Activated CD8-positive, alpha-beta T cell treated with anti-CD3 and anti-CD28 coated beads, Interleukin-2, amount 10 ng/mL, durations not matched to agents 7 days and 5 days (primary cell): ENCODE results near the gene CFL1. TPM values are rescaled to one million over a fixed set of nuclear protein-coding genes. Genes with fewer than 3 reads are reported as not detected.

Source experiments
- ATAC-seq: fragments of 150-1000 bp; cut with Tn5 transposase; one replicate; pipeline ENCODE4 v1.10.0; 2021; ENCODE audit warnings: moderate library complexity
- CTCF ChIA-PET: fragments of 350-600 bp; sonication (Branson Sonifier 250); formaldehyde crosslinking; loops from one replicate; lab custom pipeline; 2021; ENCODE audit warnings: antibody characterized with exemption; lab: Charles Lee
- POLR2A ChIA-PET: fragments of 350-600 bp; sonication (Branson Sonifier 250); formaldehyde crosslinking; loops from one replicate; lab custom pipeline; 2021; ENCODE audit warnings: antibody characterized with exemption; lab: Charles Lee
- DNase-seq: peaks from one replicate; pipeline ENCODE4 v3.0.0-alpha.2; 2020
- H3K27ac Mint-ChIP-seq: one replicate; pipeline ENCODE4 v1.8.0; 2021; ENCODE audit warnings: mild to moderate bottlenecking, mixed read lengths
- H3K27me3 Mint-ChIP-seq: one replicate; pipeline ENCODE4 v1.8.0; 2021; ENCODE audit warnings: low read depth, mixed read lengths
- H3K36me3 Mint-ChIP-seq: one replicate; pipeline ENCODE4 v1.8.0; 2021; ENCODE audit warnings: low read depth, mixed read lengths
- H3K4me1 Mint-ChIP-seq: one replicate; pipeline ENCODE4 v1.8.0; 2021; ENCODE audit warnings: low read depth, mixed read lengths
- H3K4me3 Mint-ChIP-seq: one replicate; pipeline ENCODE4 v1.8.0; 2021; ENCODE audit warnings: mild to moderate bottlenecking, mixed read lengths
- H3K9me3 Mint-ChIP-seq: one replicate; pipeline ENCODE4 v1.8.0; 2022; ENCODE audit warnings: mixed read lengths; ENCODE audit not compliant: insufficient read depth
- total RNA-seq, 2 experiments: library from RNA; stranded (reverse); gene quantifications; one replicate each; pipeline ENCODE4 v1.2.3, GENCODE V29; 2021

The CFL1 gene
- total RNA-seq, 2 experiments from 2014 or later = 2,110 to 2,145 TPM

- ChIA-PET POLR2A (interaction anchor here (7.6 kb wide), 1 partner anchor 8 kb away, joined by 143 read pairs; the partner anchor contains the start of gene EFEMP2), CTCF (interaction anchor here (18.4 kb wide), 1 partner anchor 22 kb away, joined by 584 read pairs; the partner anchor contains the start of genes CCDC85B, CTSW and FIBP)
- DNase-seq = no peak
- Mint-ChIP-seq H3K4me1 (peaks cover 46% of the 10 kb centered on the region), H3K27ac (peak overlapping the region; percentile 64), H3K4me3 (peak overlapping the region; percentile 89), H3K36me3 (peaks cover 66% of the 10 kb centered on the region), H3K9me3 (no peaks in the 10 kb centered on the region), H3K27me3 (no peaks in the 10 kb centered on the region)
- ATAC-seq = no peak
Observed at GRCh38 chr11:65862941-65863888, 5.2 kb upstream of the CFL1 start.

- no peak for ATAC-seq
- ChIA-PET CTCF (interaction anchor here (18.4 kb wide), 1 partner anchor 23 kb away, joined by 584 read pairs; the partner anchor contains the start of genes CCDC85B, CTSW and FIBP), POLR2A (interaction anchor here (7.6 to 15.9 kb wide), 2 partner anchors 9 to 23 kb away, joined by 143 to 305 read pairs; partner anchors contain the start of genes CCDC85B, CTSW, EFEMP2 and FIBP)
- Mint-ChIP-seq H3K36me3 (peaks cover 59% of the 10 kb centered on the region), H3K9me3 (no peaks in the 10 kb centered on the region), H3K27me3 (no peaks in the 10 kb centered on the region), H3K27ac (peak overlapping the region; percentile 64), H3K4me3 (peak overlapping the region; percentile 89), H3K4me1 (peaks cover 41% of the 10 kb centered on the region)
- DNase-seq = no peak
Observed at GRCh38 chr11:65862191-65862735, 4.3 kb upstream of the CFL1 start.

DNA sequence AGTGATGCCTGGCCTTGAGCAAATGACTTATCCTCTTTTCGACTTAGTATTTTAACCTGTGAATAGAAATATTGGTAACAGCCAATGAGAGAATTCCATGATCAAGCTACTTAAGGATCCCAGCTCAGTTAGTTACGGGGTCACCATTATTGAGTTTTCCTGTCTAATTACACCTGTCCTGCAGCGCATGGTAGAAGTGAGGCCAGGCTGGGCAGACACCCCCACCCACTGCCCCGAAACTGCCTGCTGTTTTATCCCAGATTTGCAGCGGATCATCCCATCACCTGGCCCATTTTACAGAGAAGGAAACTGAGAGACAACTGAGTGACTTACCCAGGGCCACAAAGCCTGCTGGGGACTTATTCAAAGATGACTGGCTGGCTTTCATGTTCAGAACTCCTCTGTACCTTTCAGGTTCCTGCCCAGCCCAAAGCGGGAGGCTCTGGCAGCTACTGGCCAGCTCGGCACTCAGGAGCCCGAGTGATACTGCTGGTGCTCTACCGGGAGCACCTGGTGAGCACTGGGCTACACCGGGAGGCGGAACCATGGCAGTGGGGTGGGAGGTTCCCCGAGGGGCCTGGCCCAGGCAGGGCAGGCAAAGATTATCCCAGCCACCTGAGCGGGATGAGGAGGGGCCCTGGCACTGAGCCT is 3.7 kb upstream of the CFL1 start:
- ATAC-seq = no peak

DNA sequence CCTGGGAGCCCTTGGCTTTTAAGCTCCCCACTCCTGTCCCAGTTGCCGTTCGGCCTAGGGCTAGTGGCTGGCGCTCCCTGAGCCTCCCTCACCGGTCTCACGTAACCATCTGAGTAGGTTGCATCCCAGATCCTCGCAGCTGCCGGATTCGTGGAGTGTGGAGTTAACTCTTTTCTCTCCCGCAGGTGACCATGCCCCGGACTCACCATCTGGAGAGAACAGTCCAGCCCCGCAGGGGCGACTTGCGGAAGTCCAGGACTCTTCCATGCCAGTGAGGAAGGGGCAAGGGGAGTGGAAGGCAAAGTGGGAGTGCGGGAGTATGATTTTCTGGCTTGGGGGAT is 3.2 kb upstream of the CFL1 start:
- Mint-ChIP-seq H3K36me3 (peaks cover 61% of the 10 kb centered on the region), H3K4me3 (peak overlapping the region; percentile 89), H3K27me3 (no peaks in the 10 kb centered on the region), H3K4me1 (peaks cover 47% of the 10 kb centered on the region), H3K27ac (peak overlapping the region; percentile 97), H3K9me3 (no peaks in the 10 kb centered on the region)
- no peak for ATAC-seq
- ChIA-PET CTCF (interaction anchor here (1.2 to 18.4 kb wide), 9 partner anchors 9 to 149 kb away, joined by 3 to 584 read pairs (median 18); partner anchors contain the start of genes BANF1, CCDC85B, CTSW and EIF1AD), POLR2A (interaction anchor here (0.7 to 15.9 kb wide), 6 partner anchors 10 to 208 kb away, joined by 3 to 305 read pairs (median 4); partner anchors contain the start of genes CCDC85B, CTSW, EFEMP2 and FIBP)
- no peak for DNase-seq

More for the DNA sequence above, 3.7 kb upstream of the CFL1 start:
- peak overlapping the region; percentile 97 for H3K27ac Mint-ChIP-seq
- H3K4me3 Mint-ChIP-seq = peak overlapping the region; percentile 89
- ChIA-PET POLR2A (interaction anchor here (0.6 to 15.9 kb wide), 4 partner anchors 10 to 190 kb away, joined by 3 to 305 read pairs (median 74); partner anchors contain the start of genes CCDC85B, CTSW, EFEMP2 and FIBP), CTCF (interaction anchor here (1.2 to 18.4 kb wide), 7 partner anchors 9 to 150 kb away, joined by 4 to 584 read pairs (median 25); partner anchors contain the start of genes BANF1, CCDC85B, CTSW and EIF1AD)
- H3K36me3 Mint-ChIP-seq = peaks cover 58% of the 10 kb centered on the region
- no peaks in the 10 kb centered on the region for H3K9me3 Mint-ChIP-seq
- DNase-seq = no peak
- no peaks in the 10 kb centered on the region for H3K27me3 Mint-ChIP-seq
- peaks cover 42% of the 10 kb centered on the region for H3K4me1 Mint-ChIP-seq

DNA sequence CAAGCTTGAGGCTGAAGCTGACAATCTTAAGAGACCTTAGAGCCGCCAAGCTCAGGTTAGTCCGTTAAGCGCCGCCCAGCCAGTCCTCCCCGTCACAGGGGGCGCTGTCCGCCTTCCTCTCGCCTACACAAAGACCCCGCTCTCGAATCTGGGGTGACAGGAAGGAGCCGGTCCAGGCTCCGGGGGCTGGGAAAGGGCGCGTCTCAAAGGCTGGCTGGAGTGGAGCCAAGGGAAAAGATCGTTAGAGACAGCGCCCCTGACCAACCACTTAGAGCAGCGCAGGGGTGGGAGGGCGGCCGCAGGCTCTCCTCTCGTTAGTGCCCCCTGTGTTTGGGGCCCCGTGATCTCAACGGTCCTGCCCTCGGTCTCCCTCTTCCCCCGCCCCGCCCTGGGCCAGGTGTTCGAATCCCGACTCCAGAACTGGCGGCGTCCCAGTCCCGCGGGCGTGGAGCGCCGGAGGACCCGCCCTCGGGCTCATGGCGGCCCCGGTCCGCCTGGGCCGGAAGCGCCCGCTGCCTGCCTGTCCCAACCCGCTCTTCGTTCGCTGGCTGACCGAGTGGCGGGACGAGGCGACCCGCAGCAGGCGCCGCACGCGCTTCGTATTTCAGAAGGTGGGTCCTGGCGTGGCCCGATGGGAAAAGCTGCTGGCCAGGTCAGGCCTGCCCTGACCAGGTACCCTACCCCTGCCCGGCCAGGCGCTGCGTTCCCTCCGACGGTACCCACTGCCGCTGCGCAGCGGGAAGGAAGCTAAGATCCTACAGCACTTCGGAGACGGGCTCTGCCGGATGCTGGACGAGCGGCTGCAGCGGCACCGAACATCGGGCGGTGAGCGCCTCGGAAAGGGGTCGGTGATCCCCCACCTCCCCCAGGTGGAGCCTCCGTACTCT is 2.5 kb upstream of the CFL1 start, which contains the start of gene MUS81:
MUS81 (plus strand) TSS at position 156 of the 887 bp plus-strand sequence; CDS start at position 477, 321 bp downstream.
- H3K36me3 Mint-ChIP-seq = peaks cover 64% of the 10 kb centered on the region
- H3K4me1 Mint-ChIP-seq = peaks cover 53% of the 10 kb centered on the region
- H3K4me3 Mint-ChIP-seq = peak within 1 kb of the TSS; percentile 89
- ATAC-seq (peak; percentile 34), DNase-seq (peak; percentile 98)
- CTCF ChIA-PET = interaction anchor here (0.7 to 18.4 kb wide), 37 partner anchors 10 to 407 kb away, joined by 3 to 584 read pairs (median 4); partner anchors contain the start of genes BANF1, CCDC85B, CTSW and EIF1AD
- H3K27me3 Mint-ChIP-seq = no peaks in the 10 kb centered on the region
- H3K9me3 Mint-ChIP-seq = no peaks in the 10 kb centered on the region
- H3K27ac Mint-ChIP-seq = peak within 1 kb of the TSS; percentile 97
- POLR2A ChIA-PET = interaction anchor here (0.6 to 15.9 kb wide), 22 partner anchors 11 to 363 kb away, joined by 3 to 305 read pairs (median 4); partner anchors contain the start of genes AP5B1, BANF1, CCDC85B and CTSW

DNA sequence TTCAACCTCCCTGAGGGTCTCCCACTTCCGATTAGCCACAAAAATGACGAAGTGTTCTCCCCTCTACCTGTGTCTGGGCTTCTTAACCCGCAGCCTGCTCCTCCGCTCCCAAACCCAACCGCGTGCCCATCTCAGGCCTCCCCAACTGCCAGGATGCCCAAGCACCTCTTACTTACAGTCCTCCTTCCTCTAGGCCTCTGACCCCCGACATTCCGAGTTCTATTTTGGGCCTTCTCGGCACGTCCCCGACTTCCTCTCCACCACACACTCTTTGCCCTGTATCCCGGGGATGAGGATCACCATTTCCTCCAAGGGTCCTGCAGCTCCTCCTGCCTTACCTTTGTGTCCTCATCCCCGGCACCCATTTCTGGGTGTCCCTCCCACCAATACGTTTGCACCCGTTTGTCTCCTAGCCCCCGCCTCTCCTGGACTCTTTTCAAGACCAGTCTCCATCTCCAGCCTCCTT is 1.9 kb upstream of the CFL1 start:
- ATAC-seq (peak; percentile 1), DNase-seq (no peak)
- Mint-ChIP-seq H3K27ac (peak overlapping the region; percentile 97), H3K4me3 (peak overlapping the region; percentile 89), H3K4me1 (peaks cover 54% of the 10 kb centered on the region), H3K27me3 (no peaks in the 10 kb centered on the region), H3K9me3 (no peaks in the 10 kb centered on the region), H3K36me3 (peaks cover 62% of the 10 kb centered on the region)
- ChIA-PET POLR2A (interaction anchor here (0.6 to 15.9 kb wide), 25 partner anchors 10 to 363 kb away, joined by 3 to 305 read pairs (median 3); partner anchors contain the start of genes AP5B1, BANF1, C11orf68 and CCDC85B), CTCF (interaction anchor here (0.7 to 18.4 kb wide), 37 partner anchors 10 to 408 kb away, joined by 3 to 584 read pairs (median 4); partner anchors contain the start of genes BANF1, CCDC85B, CTSW and EIF1AD)

DNA sequence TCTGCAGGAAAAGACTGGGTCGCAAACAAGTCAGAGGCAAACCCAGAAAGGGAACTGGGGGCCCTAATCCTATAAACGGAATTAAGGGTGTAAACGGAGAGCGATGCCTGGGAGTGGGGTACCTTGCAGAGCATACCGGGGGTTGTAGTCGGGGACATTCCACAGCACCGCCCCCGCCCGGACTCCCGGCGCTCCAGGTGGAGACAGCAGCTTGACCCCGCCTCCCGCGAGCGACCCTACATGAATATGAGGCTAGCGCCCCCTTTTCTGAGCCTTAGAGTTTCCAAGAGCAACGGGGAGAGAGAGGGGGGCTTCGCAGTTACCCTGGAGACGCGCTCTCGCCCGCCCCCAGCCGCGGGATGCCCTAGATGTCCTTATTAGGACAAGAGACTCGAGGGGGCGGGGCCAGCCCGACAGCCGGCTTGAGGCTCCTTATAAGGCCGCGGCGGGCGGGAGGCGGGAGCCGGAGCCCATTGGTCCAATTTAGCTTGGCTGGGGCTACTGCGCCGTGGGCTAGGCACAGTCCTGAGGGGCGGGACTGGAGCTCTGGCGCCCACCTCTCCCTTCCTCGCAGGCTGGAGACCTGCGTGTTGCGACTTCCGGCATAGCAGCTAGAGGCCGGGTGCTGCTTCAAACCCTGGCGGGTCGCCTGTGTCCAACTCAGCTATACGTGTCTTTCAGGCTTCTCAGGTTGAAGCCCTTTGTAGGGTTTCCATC is 1.3 kb upstream of the CFL1 start:
- H3K36me3 Mint-ChIP-seq = peaks cover 68% of the 10 kb centered on the region
- CTCF ChIA-PET = interaction anchor here (0.6 to 18.4 kb wide), 33 partner anchors 11 to 408 kb away, joined by 3 to 584 read pairs (median 5); partner anchors contain the start of genes BANF1, CCDC85B, CTSW and EIF1AD
- no peaks in the 10 kb centered on the region for H3K27me3 Mint-ChIP-seq
- peak overlapping the region; percentile 97 for H3K27ac Mint-ChIP-seq
- peak overlapping the region; percentile 89 for H3K4me3 Mint-ChIP-seq
- ATAC-seq (peak; percentile 72), DNase-seq (peak; percentile 100)
- no peaks in the 10 kb centered on the region for H3K9me3 Mint-ChIP-seq
- H3K4me1 Mint-ChIP-seq = peaks cover 59% of the 10 kb centered on the region
- POLR2A ChIA-PET = interaction anchor here (0.6 to 15.9 kb wide), 23 partner anchors 10 to 362 kb away, joined by 3 to 305 read pairs (median 4); partner anchors contain the start of genes AP5B1, BANF1, C11orf68 and CCDC85B

GRCh38 chr11:65858681-65859087 is 704 bp upstream of the CFL1 start:
- POLR2A ChIA-PET = interaction anchor here (0.5 to 15.9 kb wide), 19 partner anchors 9 to 360 kb away, joined by 3 to 305 read pairs (median 3); partner anchors contain the start of genes AP5B1, BANF1, C11orf68 and CCDC85B
- DNase-seq (no peak), ATAC-seq (no peak)
- Mint-ChIP-seq H3K27me3 (no peaks in the 10 kb centered on the region), H3K27ac (peak overlapping the region; percentile 97), H3K36me3 (peaks cover 69% of the 10 kb centered on the region), H3K4me3 (peak overlapping the region; percentile 89), H3K9me3 (no peaks in the 10 kb centered on the region), H3K4me1 (peaks cover 64% of the 10 kb centered on the region)
- CTCF ChIA-PET = interaction anchor here (1.0 to 18.4 kb wide), 10 partner anchors 10 to 257 kb away, joined by 3 to 584 read pairs (median 12); partner anchors contain the start of genes CCDC85B, CTSW, FIBP and KAT5

DNA sequence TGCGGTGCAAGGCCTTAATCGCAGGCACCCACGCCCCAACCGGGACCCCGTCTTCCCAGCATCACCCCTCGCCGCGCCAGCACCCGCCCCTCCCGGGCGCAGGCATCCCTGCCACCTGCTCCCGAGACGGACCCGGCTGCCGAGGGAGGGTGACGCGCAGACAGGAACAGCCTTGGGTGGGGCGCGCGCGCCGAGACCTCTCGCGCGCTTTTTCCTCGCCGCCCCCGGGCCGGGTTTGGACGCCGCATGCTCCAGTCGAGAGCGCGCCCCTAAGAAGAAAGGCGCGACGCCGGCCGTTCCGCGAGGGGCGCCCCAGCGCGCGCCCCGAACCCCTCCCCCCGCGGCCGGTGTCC is 504 bp downstream of the CFL1 start:
- Mint-ChIP-seq H3K9me3 (no peaks in the 10 kb centered on the region), H3K27ac (peak overlapping the region; percentile 87), H3K4me3 (peak overlapping the region; percentile 95), H3K36me3 (peaks cover 69% of the 10 kb centered on the region), H3K27me3 (no peaks in the 10 kb centered on the region), H3K4me1 (peaks cover 65% of the 10 kb centered on the region)
- ChIA-PET POLR2A (interaction anchor here (0.6 to 15.9 kb wide), 6 partner anchors 11 to 219 kb away, joined by 4 to 305 read pairs (median 6); partner anchors contain the start of genes AP5B1, CCDC85B, CTSW and EFEMP2), CTCF (interaction anchor here (1.0 to 18.4 kb wide), 3 partner anchors 14 to 28 kb away, joined by 3 to 584 read pairs (median 3); partner anchors contain the start of genes CCDC85B, CTSW and FIBP)
- ATAC-seq = peak; percentile 1
- DNase-seq = peak; percentile 72
